GF-D8 (cell line): ENCODE results near the gene KIRREL3.
"Not testable (repeated sequence)": the region's sequence is repeated elsewhere in the genome, so short reads cannot be mapped to it uniquely, and the experiment has no call there.

Source experiments
- DNase-seq: peaks from one replicate; lab custom pipeline; 2025; lab: John Stamatoyannopoulos, UW

The KIRREL3 gene

DNA sequence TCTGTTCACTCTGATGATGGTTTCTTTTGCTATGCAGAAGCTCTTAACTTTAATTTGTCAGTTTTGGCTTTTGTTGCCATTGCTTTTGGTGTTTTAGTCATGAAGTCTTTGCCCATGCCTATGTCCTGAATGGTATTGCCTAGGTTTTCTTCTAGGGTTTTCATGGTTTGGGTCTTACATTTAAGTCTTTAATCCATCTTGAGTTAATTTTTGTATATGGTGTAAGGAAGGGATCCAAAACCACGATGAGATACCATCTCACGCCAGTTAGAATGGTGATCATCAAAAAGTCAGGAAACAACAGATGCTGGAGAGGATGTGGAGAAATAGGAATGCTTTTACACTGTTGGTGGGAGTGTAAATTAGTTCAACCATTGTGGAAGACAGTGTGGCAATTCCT, 48.0 kb downstream of the KIRREL3 start:
- not testable (repeated sequence) for DNase-seq

DNA sequence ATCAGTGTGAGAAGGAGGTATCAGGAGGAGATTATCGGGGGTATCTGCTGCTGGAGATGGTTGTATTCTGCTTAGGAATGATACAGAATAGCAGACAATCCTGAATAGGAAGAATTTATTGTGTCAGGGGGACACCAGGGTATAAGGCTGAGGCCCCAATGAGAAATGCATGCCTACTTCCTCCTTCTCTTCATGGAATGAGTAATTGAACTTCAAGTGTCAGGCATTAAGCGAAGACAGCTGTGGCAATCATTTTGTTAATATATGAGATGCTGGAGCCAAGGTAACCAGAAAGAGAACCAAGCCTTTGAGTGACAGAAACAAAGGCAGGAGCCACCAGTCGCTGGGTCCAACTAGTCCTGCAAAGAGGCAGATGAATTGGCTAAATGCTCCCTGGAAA, 49.1 kb downstream of the KIRREL3 start:
- no peak for DNase-seq

DNA sequence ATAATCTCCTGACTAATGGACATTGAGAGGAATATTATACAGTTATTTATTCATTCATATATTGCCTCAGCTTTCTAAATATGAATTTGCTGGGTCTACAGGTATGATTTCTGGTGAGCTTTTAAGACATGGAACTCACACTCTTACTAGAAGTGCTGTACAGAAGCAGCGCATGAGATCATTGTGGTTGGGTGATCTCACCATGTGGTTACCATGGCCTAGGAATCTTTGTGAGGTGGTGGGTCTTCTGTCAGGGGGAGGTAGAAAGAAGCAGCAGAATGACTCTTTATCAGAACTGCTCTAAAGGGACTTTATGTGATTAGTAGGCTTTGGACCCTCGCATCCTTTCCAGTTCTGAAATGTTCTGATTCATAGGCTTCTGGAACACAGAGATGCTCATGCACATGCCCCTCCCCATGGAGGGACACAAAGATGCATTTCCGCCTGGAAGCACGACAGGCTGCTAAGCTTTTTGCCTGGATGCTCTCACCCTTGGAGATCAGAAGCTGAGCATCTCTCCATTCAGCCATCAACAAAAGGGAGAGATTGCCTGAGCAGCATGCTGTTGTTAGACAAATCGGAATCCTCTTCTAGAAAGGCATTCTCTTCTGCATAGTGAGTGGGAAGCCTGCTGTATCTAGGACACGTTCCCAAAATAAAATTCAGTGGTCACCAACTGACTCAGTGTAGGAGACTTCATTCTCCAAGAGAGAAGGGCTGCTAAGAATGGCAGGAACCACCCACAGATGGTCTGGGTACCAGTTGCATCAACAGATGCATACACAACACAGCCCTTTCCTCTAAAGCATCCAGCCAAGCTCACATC, 51.3 kb downstream of the KIRREL3 start:
- DNase-seq: no peak

DNA sequence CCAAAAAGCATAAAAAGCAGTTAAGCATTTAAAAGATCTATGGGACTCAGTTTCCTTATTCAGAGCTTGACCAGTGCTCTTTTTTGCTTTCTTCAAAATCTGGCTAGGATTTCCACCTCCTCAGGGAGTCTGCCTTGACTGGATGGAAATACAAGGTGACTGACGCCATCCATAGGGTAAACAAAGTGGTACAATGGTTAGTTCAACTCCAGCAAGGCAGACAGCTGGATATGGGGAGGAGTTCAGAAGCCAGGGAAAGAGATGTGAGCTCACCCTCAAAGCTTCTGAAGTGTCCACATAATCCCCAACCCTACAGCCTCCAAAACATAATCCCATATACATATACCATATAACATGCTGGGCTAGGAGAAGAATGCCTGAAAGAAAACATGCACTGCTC, 52.0 kb downstream of the KIRREL3 start:
- no peak for DNase-seq

DNA sequence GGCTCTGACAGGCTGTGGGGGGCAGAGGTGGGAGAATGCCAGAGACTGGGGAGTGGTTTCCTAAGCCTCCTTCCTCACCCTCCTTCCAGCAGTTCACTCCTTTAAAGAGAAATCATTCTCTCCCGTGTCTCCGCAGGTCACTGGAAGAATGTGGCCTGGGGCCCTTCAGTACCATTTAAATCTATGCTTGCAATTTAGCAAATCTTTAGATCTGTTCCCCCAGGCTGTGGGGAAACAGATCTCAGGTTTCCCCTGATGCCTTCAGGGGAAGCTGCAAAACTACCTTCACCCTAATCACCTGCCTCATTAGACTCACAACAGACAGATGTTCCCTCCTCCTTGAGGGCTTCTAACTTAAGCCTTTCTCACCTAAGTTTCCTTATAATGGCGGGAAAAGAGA, 55.3 kb downstream of the KIRREL3 start:
- DNase-seq: no peak

DNA sequence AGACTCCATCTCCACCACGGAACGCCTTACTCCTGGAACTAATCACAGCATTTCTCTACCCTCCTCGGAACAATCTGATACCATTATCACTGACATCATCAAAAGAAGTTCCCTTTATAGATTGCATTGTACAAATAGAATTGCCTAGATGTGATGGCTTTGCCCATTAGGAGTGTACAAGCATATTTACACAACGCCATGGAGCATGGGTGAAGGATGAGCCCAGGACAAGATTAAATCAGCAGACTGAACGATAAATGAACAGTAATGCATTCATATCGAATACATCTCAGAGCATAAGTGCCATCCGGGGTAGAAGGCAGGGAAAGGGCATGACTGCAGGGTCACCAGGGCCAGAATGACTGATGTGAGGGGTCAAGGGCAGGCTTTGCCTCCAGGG, 57.3 kb downstream of the KIRREL3 start:
- no peak for DNase-seq

DNA sequence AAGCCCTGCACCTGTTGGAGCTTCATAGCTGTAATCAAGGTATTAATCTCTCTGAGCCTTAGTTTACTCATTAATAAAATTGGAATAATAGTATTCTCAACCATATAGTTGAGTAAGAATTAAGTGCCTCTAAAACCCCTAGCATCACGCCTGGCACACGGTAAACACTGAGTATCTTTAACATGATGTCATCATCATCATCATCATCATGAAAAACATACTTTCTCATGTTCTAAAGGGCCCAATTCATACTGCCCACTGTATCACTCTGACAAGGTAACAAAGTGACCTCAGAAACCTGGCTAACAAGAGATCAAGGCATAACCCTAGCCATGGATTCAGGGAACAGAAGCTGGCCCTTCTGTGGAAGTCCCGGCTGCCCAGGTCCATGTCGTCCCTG, 58.4 kb downstream of the KIRREL3 start:
- DNase-seq: no peak

DNA sequence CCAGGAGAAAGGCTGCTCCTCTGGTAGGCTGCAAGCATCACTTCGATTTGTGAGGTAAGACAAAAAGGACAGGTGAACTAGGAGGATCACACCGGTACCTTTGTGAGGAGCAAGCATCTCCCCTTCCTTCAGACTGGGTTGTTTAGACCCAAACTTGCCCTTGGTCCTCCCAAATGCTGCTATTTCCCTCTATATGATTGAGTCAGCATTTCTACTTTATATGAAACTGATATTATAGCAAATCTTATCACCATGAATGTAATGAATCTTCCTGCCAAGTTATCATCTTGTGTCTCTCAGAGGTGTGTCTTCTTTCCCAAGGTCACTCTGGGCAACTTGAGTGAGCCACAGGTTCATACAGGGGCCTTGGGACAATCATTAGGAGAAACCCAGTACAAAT, 61.0 kb downstream of the KIRREL3 start:
- DNase-seq: no peak

DNA sequence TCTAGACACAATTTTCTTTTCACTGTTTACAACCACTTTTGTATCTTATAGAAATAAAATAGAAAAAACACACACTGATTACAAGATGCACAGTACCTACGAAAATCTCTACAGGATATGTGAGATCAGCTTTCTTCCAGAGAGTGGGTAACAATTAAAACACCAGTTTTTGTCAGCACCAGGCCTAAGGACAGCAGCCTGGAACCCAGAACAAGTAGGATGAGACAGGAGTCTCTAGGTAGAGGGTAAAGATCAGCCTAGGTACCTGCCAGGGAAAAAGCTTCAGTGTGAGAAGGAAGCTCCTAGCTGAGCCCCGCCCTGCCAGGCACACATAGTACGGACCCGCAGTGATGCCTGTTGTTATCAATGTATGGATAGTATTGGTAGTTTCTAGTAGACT, 61.9 kb downstream of the KIRREL3 start:
- DNase-seq: no peak

DNA sequence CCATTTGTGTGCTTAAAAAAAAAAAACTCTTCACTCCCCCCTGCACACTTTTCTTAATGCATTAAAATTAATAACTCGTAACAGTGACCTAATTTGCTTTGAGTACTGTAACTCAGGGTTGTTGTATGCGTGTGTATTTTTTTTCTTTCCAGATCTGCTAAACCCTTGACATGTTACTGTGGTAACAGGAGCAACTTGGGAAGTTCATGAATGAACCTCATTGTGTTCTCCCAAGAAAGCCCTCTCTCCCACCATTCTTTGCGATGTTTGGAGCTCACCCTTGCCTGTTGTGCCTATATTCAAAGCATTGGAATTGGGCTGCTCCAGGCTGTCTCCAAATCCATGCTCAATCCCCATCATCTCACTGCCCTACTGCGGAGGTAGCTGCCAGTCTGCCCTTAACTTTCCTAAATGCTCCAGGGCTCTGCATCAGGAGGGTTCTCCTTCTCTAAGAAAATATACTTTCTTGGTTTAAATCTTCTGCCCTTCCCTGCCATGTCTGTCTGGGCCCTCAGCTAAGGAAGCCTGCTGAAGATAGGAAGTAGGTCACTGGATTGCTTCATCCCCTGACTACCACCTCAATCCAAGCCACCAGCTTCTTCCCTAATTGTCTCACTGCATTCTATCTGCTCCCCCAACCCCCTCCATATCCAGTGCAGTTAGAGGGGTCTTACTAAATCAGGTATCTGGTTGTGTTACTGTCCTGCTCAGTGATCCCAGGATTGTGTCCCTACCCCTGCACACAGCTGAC, 70.3 kb downstream of the KIRREL3 start:
- no peak for DNase-seq

DNA sequence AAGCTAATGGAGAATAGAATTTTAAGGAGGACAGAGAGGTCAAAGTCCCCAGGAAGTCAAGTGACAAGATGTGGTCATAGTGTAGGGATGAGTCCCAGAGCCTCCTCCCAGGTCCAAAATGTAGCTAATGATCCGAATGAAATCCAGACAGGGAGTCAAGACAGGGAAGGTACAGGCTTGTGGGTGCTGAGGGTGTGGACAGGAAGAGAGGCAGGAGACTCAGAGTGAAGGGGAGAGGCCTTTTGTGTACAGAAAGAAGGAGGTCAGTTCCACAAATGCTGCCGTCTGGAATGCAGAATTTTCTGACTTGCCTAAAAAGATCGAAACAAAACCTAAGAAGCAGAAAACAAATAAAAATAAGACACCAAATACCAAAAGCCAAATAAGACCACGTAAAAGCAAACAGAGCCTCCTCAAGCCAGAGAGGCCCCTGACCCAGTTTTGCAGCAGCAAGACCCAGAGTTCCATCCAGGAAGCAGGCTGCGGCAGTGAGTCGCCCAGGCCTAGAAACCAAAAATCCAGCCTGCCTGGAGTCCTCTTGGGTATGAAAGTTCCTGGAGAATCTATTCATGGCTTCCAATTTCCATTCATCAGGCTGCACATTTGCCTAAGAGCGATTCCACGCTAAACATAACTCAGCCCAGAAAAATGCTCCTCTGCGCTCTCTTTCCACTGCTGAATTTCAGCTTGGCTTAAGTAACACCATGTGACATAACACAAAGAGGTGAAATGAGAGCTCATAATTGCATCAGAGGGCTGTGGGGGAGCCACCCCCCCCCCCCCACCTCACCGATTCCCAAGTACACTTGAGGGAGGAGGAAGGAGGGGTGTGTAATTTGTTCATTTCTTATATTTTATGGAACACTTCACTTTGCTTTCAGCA, 71.2 kb downstream of the KIRREL3 start:
- no peak for DNase-seq

DNA sequence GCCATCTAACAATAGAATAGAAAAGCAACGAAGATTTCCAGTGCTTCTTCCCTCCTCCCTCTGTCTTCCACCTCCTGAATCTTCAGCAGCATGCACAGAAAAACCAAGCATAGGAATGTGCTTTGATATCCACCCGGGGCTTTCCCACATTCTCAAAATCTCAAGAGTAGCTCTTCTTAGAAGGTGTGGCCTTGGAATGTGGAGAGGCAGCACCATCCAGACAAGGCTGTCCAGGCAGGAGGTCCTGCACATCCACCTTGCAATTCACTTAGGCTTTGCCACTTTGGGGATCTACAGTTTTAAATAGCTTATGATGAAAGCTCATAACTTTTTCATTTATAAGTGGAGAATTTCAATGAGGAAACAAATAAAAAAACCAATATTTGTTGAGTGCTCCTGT, 72.9 kb downstream of the KIRREL3 start:
- no peak for DNase-seq

DNA sequence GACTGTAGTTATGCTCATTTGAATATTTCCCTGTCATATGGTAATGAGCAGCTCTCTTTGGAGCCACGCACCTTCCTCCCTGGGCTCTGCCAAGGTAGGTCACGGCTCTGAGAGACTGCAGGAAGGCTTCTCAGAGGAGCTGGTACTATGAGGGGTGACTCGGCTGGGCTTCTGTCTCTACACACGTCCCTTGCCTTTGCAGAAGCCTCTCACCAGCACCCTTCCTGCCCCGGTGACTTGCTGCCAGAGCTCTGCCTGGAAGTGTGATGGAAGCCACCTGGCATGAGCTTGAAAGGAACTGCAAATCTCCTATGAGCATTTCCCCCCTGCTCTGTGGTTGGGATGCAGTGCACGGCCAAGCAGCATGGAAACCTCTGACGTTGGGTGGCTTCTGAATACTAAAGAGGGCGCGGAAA, 74.2 kb downstream of the KIRREL3 start:
- no peak for DNase-seq

DNA sequence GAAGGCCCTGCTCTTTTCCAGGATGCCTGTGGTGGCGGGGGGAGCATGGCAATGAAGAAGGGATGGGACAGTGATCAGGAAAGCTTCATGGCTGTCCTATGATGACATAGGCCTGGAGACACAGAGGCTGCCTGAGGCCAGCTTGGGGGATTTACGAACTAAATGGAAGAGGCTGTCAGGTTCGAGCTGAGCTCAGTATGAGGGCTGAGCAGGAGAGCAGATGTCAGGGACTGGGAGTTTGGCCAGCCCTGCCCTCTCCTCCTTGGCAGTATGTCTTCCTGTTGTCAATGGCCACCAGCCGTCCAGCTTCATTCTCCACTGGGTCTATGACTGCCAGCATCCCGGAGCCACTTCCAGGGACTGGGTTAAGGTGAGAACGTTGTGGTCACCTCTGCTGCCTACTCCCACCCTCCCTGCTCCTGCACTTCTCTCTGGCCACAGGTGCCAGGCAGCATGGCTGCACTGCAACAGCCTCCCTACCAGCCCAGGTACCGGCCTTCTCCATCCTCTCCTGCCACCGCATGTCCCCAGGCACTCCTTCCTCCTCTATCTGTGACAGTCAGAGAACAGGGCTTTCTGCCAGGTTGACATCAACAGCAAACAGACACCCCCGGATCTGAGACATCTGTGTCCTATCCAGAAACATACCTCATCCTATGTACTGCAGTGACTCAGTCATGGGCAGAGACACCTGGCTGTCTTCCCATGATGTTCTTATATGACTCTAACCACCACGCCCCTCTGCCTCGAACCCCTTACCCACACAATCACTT, 75.1 kb downstream of the KIRREL3 start:
- DNase-seq: no peak

DNA sequence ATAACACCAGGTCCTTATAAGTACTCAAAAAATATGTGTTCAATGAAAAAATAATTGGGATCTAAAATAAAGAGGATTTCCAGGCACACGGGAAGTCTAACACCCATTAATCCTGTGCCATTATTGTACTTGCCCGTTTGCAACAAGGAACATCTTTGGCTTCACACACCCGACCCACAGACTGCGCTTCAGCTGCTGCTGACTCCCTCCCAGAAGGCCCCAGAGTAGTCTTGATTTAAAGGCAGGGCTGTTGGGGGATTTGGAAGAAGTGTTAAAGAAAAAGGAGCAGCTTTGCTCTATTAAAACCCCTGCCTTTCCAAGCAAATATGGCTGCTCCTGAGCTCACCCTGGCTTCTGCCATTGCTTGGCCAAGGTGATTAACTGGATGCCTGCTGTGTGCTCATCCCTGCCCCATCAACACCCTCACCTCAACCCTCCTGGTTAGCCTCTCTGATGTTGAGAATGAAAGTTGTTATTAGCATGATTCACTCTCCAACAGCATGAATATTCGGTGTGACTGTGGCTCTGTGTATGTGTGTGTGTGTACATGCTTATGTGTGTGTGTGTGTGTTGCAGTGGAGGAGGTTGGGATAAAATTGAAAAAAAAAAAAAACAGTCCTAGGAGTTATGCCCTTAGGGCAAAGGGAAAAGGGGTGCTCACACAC, 76.1 kb downstream of the KIRREL3 start:
- DNase-seq: no peak

DNA sequence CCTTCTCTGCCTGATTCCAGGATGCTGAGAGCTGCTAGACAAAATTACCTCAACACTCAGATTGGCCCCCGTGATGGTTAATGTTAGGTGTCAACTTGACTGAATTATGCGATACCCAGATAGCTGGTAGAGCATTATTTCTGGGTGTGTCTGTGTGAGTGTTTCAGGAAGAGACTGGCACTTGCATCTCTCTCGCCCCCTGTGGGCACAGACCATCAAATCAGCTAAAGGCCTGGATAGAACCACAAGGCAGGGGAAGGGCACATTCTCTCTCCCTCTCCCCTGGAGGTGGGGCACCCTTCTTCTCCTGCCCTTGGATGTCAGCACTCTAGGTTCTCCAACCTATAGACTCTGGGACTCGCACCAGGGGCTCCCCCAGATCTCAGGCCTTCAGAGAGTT, 79.7 kb downstream of the KIRREL3 start:
- no peak for DNase-seq

DNA sequence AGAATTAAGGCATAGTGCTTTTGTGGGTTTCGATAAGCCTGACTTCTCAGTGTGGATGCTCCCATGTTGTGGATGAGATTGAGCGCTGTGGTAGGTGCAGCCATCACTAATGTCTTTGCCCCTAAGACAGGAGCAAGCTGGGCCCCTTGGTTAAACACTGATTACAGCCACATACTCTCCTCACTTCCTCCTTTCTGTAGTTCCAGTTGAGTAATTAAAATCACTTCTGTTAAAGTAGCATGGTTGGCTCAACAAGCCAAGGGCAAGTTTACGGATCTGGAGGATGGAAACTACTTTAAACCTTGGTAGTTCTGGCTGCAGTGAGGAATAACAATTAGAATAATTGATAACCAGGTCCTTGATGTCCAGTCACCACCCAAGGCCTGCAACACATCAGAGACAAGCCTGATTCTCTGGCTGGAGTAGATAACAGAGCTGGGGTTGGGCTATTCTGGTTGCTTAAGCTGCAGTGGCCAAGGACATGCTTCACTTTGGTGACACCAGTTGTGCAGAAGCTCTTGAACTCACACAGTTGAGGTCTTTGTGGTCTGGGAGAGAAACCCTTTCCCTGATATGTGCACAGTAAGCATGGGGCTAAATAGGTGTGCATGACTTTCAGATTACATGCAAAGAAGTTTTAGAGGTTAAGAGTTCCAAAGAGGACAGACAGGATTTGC, 81.3 kb downstream of the KIRREL3 start:
- no peak for DNase-seq

DNA sequence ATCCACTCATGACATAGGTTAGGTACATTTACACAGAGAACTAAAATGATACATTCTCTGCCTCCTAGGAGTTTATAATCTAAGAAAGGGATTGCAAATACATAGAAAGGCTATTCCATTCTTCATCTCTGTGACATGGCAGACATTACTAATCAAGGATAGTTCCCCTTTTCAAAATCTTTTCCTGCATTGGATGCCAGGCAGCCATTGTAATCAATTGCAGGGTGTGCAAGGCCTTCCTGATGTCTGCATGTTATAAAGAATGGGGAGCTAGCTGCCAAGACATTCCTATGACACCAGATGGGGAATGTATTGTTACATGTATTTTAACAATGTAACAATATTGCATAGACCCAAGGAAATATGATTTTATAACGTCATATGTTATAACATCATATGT, 82.0 kb downstream of the KIRREL3 start:
- no peak for DNase-seq

DNA sequence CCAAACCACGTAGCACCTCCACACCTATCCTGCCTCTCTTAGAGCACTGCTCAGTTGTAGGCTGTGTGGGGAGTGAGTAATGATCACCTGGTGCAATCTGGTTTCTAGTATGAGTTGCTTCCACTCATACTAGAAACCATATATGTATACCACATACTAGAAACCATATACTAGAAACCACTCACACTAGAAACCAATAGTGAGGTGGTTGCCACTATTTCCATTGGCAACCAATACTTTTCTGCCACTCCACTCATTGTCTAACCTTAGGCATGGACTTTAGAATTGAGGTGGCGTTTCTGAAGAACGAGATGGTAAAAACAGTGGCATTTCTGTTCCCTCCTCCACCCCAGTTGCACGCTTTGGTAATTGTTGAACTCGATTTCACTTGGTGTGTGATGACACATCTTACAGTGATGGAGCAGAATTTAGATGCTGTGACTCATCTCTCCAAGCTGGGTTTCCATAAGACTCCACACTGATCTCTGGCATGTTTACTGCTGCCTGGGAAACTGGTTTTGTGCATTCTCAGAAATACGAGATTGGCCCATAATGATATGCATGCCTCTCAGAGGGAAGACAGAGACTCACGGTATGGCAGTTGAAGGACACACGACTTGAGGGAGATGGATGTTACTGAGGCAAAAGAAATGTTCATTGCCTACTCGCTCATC, 82.9 kb downstream of the KIRREL3 start:
- DNase-seq: no peak

DNA sequence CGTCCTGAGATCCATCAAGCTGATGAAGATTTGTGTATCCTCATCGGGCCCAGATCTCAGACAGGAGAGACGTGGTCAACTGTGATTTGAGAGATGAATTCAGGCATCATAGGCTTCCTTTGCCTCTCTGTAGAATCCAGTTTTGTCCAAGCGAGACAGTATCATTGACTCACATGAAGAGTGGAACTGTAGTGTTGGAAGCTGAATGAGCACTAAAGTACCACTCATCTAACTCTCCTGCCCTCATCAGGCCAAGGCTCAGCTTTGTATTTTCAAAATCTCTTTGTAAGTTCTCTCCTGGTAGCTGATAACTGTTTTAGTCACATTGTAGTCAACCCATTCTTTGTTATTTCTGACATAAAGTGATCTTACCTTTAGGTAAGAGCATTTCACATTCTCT, 85.1 kb downstream of the KIRREL3 start:
- DNase-seq: no peak
